Stimulated activated CD4-positive, alpha-beta T cell treated with anti-CD3 and anti-CD28 coated beads, Interleukin-1b, Interleukin-23, amount 100 ng/mL, for 48 hours (primary cell): ENCODE measurements around the gene CDC25A.

ENCODE experiments used
- DNase-seq: peaks from one replicate; pipeline ENCODE4 v3.0.0-alpha.2; 2020

Gene CDC25A

GRCh38 chr3:48194446-48195071 is 6.3 kb upstream of the CDC25A start:
- no peak for DNase-seq

GRCh38 chr3:48190911-48191310 is 2.7 kb upstream of the CDC25A start:
- no peak for DNase-seq

DNA sequence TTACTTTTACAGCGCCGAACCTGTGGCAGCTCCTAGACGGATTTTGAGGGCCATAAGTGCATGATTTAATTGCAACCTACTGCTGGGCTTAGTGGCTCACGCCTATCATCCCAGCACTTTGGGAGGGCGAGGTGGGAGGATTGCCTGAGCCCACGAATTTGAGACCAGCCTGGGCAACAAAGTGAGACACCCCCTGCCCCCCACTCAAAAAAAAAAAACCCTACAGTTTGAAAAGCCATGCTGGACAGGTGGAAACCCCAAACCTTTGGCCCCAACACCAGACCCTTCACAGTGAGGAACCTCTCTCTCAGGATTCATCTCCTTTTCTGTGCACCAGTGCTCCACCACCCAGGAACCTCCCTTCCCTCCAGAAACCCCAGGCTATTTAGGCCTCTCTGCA is 1.1 kb upstream of the CDC25A start:
- no peak for DNase-seq

DNA sequence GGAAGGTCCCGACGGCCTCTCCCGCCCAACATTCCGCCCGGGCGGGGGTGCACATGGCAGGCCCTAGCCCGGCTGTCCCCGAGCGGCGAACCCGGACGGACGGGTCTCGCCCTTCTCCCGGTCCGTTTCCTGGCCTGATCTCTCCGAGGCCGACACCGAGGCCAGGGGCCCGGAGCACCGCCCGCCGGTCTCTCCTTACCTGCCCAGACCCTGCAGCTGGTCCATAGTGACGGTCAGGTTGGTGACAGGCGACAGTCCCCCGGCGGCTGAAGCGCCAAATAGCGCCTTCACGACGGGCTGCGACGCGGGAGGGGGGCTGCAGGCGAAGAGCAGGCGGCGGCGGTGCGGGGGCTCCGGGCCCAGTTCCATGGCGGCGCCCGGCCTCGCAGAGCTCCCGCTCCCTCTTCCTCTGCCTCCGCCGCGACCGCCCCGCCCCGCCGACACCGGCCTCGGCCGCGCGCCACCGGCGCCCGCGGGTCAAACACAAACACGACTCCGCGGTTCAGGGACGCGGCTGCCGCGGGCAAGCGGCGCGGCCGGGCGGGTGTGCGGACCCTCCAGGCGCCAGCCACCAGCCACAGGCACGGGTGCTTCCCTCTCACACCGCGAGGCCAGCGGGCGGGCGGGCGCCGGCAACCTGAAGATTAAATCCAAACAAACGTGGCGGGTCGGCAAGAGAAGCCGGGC is 495 bp downstream of the CDC25A start:
- no peak for DNase-seq

- DNase-seq = no peak
These were observed 977 bp downstream of the CDC25A start for GRCh38 chr3:48187301-48187578.

GRCh38 chr3:48186631-48187300 is 1.5 kb downstream of the CDC25A start:
- DNase-seq = no peak

DNA sequence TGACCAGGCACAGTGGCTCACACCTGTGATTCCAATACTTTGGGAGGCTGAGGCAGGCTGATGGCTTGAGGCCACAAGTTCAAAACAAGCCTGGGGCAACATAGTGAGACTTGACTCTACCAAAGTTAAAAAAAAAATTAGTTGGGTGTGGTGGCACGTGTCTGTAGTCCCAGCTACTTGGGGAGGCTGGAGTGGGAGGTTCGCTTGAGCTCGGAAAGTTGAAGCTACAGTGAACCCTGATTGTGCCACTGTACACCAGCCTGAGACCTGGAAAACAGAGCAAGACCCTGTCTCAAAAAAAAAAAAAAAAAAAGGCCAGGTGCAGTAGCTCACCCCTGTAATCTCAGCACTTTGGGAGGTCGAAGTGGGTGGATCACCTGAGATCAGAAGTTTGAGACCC is 3.1 kb downstream of the CDC25A start:
- DNase-seq = no peak

GRCh38 chr3:48184299-48184698 is 3.9 kb downstream of the CDC25A start:
- DNase-seq = no peak

- DNase-seq = no peak
These were observed 7.5 kb downstream of the CDC25A start for GRCh38 chr3:48180531-48181253.

- DNase-seq = no peak
These were observed 8.2 kb downstream of the CDC25A start for GRCh38 chr3:48180021-48180420.

- no peak for DNase-seq
These were observed 10.1 kb downstream of the CDC25A start for GRCh38 chr3:48178072-48178471.

GRCh38 chr3:48157950-48158376 is 30.3 kb downstream of the CDC25A start:
- DNase-seq = peak; percentile 48

DNA sequence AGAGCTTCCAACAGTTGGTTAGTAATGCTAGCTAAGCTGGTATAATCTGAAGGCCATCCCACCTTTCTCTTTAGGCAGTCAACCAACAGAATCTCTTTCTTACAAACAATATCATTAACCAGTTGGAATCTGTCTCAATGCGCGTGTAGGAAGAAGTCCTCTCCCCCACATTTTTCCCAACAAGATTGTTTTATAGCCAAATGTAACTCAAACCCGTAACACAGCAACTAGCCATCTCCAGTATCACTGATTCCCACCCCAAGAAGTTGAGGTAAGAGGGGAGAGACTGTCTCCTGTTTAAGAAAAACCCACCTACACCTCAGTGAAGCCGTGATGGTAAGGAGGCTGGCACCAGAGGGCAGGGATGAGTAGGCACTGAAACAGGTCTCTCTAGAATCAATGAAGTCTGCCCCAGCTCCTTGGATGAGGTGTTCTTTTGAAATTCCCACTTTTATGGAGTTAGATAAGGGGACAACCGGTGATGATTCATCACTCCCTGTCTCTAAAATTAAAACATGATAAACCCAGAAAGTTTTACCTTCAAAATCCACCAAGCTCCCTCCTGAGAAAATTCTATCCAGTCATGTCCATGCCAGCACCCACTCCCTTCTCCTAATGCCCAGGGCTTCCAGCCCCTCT is 30.9 kb downstream of the CDC25A start:
- DNase-seq = no peak

GRCh38 chr3:48156163-48156562 is 32.1 kb downstream of the CDC25A start:
- no peak for DNase-seq

DNA sequence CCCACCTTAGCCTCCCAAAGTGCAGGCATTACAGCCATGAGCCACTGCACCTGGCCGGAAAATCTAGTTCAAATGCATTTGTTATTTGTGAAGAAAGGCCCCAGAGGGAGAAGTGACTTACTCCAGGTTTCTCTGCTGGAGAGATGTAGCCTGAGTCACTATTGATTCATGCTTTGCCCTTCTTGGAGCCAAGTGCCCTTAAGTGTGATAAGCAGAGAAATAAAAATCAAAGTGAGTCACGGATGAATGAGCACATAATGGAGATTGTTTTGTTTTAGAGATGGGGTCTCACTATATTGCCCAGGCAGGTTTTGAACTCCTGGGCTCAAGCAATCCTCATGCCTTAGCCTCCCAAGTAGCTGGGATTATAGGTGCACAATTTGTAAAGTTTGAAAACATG is 33.1 kb downstream of the CDC25A start:
- no peak for DNase-seq

DNA sequence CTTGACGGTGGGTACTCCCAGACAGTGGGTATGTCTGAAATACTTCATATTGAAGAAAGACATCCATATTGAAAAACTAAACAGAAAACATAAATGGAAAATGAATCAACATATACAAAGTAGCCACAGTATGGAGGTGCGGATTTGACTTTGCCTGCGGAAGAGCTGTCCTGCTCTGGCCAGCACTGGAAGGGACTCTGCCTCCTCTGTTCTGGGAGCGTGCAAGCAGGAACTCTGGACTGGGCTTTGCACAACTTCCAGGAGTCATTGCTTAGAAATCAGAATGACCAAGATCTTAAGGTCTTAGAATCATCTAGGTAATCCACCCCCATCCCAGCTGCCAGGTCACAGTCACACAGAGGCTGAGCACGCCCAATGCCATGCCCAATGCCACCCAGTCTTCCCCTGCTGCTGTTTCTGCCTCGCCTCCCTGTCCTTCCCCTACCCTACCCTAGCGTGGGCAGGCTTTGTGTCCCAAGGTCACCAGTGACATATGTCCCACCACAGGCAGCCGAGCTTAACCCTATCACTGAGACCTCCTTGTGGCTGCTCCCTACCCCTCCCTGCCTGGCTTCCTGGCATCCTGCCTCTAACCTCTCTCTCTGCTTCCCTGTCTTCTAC is 36.3 kb downstream of the CDC25A start:
- no peak for DNase-seq

DNA sequence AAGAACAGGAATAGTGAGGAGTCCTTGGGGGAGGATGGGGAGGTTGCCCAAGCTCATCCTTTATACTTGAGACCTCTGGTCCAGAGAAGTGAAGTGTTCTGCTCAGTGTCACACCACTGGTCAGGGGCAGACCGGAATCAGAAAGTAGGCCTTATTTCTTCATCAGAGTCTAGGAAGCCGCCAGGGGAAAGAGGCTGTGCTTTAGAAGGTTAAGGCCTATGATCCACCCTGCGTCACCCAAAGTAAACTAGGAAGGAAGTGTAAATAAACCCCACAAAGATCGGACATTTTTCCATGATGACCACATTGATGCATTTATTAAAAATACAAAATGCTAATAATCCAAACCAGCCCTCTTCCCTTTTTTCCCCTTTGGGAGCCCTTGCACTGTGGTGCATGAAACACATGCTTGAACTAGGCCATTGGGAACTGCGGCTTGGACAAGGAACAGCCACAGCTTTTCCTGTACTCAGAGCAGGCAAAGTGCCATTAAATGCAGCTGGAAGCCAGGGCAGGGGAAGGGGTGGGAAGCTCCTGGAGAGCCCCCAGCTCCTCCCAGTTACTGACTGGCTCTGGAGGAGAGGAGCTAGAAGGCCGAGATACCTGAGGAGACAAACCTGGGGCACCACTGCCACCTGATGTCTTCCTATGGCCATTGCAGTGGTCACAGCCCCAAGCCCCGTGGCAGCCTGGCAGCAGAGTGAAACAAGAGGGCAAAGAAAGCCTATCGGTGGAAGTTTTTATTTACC is 37.0 kb downstream of the CDC25A start:
- DNase-seq = peak; percentile 62

DNA sequence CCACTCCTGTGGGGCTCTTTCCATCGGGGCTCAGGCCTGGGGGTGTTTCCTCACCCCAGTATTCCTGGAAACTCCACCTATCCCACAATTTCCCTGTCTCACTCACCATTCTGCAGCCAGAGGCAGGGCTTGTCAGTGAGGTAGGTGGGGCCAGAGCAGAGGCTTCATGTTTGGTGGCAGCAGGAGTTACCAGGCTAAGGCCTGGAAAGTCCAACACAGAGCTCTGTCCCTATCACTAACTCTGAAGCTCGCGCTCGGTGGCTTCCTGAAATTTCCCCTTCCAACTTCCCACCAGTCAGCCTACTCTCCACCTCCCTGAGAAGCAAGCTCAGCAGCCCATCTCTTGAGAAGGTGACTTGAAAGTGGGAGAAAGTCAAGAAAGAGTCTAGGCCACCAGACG is 44.2 kb downstream of the CDC25A start:
- no peak for DNase-seq

- DNase-seq = no peak
These were observed 44.6 kb downstream of the CDC25A start for GRCh38 chr3:48143567-48143966.

DNA sequence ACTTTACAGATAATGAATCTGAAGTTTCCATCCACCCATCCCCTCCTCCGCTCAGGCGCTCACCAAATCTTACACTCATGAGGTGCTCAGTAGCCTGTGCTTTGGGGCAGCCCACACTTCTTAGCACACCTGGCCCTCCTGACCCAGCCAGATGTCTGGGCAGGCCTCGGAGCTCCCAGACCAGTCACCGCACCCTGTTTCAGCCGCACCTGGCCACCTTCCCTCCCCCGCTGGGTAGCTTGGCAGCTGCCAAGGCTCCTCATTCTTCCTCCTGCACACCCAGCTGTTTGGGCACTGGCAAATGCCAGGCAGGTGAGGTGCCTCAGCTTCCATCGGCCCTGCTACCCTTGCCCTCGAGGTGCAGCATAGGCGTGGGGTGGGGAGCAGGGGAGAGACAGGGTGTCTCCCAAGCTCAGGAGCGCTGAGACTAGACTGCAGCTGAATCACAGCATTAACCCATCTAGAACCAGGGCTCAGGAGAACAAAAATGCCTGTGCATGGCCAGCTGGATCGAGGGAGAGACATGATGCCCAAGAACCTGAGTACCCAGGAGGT is 45.8 kb downstream of the CDC25A start:
- no peak for DNase-seq

GRCh38 chr3:48141604-48142137 is 46.5 kb downstream of the CDC25A start:
- no peak for DNase-seq
